GM18870 (cell line): Measurements from ENCODE around the gene SYT8.
"Not testable (repeated sequence)": the region's sequence is repeated elsewhere in the genome, so short reads cannot be mapped to it uniquely, and the experiment has no call there.

Source experiments
- ATAC-seq: cut with Tn5 transposase; IDR thresholded peaks from one replicate; pipeline ENCODE4 v1.9.1; 2021; ENCODE audit warnings: moderate library complexity; ENCODE audit not compliant: unreplicated experiment

SYT8 gene

GRCh38 chr11:1883346-1884302, 48.8 kb downstream of the SYT8 start:
- no peak for ATAC-seq

DNA sequence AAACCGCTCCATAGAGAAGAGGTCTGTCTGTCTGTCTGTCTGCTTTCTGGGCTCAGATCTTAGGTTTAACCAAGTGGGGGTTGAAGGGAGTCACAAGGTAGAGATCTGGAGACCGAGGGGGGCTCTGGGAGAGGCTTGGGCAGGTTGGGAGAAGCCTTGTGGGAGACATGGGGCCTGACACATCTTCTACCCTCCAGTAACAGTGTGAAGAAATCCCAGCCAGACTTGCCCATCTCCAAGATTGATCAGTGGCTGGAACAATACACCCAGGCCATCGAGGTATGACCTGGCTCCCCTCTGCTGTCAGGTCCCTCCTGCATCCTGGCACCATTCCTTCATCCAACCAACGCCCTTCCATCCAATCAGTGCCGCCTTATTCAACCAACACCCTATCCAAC, 49.5 kb downstream of the SYT8 start:
- no peak for ATAC-seq

- not testable (repeated sequence) for ATAC-seq
Observed at GRCh38 chr11:1886551-1886950, 51.8 kb downstream of the SYT8 start.
